Gastrocnemius medialis (tissue), 4 donors: ENCODE data around the gene TMSB4X. TPM values are rescaled to one million over a fixed set of nuclear protein-coding genes. Genes with fewer than 3 reads are reported as not detected.

Experiments used
- ATAC-seq, 2 donors: fragments of 150-250 bp; one replicate each; pipeline ENCODE4 v1.9.1; 2016
- DNase-seq, 2 donors: peaks; one replicate each; pipeline ENCODE4 v3.0.0-alpha.2; 2019
- H3K27ac ChIP-seq, 4 donors: fragments of 200-600 bp; sonication (generic); 1 replicate in 1 of 4; 2 replicates in 3 of 4; pipeline ENCODE4 v1.5.1; 2016 to 2018; ENCODE audit warnings: mild to moderate bottlenecking in 2 of 4, moderate library complexity in 1 of 4
- H3K27me3 ChIP-seq, 3 donors: fragments of 200-600 bp; sonication (generic) in 2 of 3; 1 replicate in 1 of 3; 2 replicates in 2 of 3; pipeline versions ENCODE4 v1.5.1 to v1.6.0; 2016 to 2019; ENCODE audit warnings: mild to moderate bottlenecking in 1 of 3, moderate library complexity in 1 of 3
- H3K36me3 ChIP-seq, 2 donors: fragments of 200-600 bp; sonication (generic) in 1 of 2; one replicate each; pipeline ENCODE4 v1.5.1; 2017 to 2018
- H3K4me1 ChIP-seq, 2 donors: fragments of 200-600 bp; sonication (generic) in 1 of 2; one replicate each; pipeline ENCODE4 v1.5.1; 2016 to 2017; ENCODE audit warnings: mild to moderate bottlenecking in 2 of 2
- H3K4me3 ChIP-seq, 4 donors: fragments of 200-600 bp; sonication (generic) in 3 of 4; 1 replicate in 1 of 4; 2 replicates in 3 of 4; pipeline ENCODE4 v1.5.1; 2016 to 2019; ENCODE audit warnings: mild to moderate bottlenecking in 2 of 4
- H3K9me3 ChIP-seq, 3 donors: fragments of 200-600 bp; sonication (generic) in 2 of 3; 1 replicate in 1 of 3; 2 replicates in 2 of 3; pipeline ENCODE4 v1.5.1; 2016 to 2019
- POLR2A ChIP-seq, 2 donors: fragments of 450-650 bp; IDR thresholded peaks; one replicate each; pipeline ENCODE4 v1.6.1; 2017; ENCODE audit warnings: antibody characterized with exemption in 2 of 2, mild to moderate bottlenecking in 2 of 2, moderate library complexity in 2 of 2
- in situ Hi-C, 4 donors: fragments of 200-750 bp; cut with MboI; loops; one replicate each; pipeline versions ENCODE4 v1.15.0 to v1.8.0; 2017; ENCODE audit warnings: low sequenced_read_pairs in 4 of 4
- intact Hi-C: fragments of 100-400 bp; cut with DNase I; formaldehyde crosslinking; loops from one replicate; pipeline ENCODE4 v1.15.1; 2023; ENCODE audit warnings: low total_unique reads
- total RNA-seq, 4 donors: library from RNA; depleted of rRNA; stranded (reverse); fragments of >200 nt; gene quantifications; one replicate each; pipeline versions ENCODE4 v1.1.0 to v1.2.3, GENCODE V29; 2016
- TF ChIP-seq, protein P1 (sequence below), 5 experiments: fragments of 450-650 bp in 3 of 5; fragments of 200-600 bp in 2 of 5; sonication (generic) in 2 of 5; IDR thresholded peaks in 4 of 5; conservative IDR thresholded peaks in 1 of 5; 1 replicate in 4 of 5; 2 replicates in 1 of 5; pipeline ENCODE4 v1.5.1; 2016 to 2019; ENCODE audit warnings: antibody characterized with exemption in 5 of 5, mild to moderate bottlenecking in 3 of 5, moderate library complexity in 3 of 5

Gene TMSB4X
- total RNA-seq, 4 donors from 2014 or later = 492 to 653 (median 526) TPM

DNA sequence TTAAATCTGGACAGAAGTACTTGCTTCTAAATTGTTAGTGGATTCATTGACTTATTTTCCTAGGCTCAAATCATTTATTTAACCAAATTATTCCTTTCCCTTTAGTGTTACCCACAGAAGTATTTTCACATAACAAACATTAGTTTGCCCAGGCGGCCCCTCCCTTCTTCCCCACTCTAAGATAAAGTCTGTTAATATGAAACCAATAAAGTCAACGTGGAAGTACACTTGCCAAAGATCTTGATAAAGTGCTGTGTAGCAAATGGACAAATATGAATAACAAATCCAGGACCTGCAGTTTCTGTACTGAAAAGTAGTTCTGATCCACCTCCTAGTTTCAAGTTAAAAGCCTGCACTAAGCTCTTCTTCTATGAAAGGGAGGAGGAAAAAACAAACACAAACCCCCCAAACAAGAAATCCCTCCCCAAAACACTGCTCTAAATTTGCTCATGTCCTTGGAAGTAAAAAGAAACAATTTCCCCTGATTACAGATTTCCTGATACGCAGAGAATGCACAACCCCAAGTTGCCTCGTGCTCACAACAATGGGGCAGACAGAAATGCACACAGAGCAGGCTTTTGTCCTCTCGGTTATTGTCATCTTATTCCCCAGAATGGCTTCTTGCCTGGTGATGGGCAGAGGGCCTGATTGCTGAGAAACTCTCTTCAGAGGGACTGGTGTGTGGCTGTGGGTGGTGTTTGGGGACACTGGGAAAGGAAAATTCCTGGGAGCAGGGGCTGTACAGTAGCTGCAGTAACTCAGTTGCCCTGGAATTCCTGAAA is 23.2 kb downstream of the TMSB4X start:
- no peaks in the 10 kb centered on the region for H3K36me3 ChIP-seq
- H3K4me3 ChIP-seq = no peak overlapping the region
- DNase-seq = no peak
- no peak for TF ChIP-seq POLR2A (IDR thresholded peaks at IDR 0.05)
- TF ChIP-seq, protein P1, sequence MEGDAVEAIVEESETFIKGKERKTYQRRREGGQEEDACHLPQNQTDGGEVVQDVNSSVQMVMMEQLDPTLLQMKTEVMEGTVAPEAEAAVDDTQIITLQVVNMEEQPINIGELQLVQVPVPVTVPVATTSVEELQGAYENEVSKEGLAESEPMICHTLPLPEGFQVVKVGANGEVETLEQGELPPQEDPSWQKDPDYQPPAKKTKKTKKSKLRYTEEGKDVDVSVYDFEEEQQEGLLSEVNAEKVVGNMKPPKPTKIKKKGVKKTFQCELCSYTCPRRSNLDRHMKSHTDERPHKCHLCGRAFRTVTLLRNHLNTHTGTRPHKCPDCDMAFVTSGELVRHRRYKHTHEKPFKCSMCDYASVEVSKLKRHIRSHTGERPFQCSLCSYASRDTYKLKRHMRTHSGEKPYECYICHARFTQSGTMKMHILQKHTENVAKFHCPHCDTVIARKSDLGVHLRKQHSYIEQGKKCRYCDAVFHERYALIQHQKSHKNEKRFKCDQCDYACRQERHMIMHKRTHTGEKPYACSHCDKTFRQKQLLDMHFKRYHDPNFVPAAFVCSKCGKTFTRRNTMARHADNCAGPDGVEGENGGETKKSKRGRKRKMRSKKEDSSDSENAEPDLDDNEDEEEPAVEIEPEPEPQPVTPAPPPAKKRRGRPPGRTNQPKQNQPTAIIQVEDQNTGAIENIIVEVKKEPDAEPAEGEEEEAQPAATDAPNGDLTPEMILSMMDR (IDR thresholded peaks at IDR 0.05 in 4 of 5, conservative IDR thresholded peaks at IDR 0.05 in 1 of 5) = no peak
- H3K27ac ChIP-seq = peak overlapping the region in 1 of 4 donors; percentile 22
- intact Hi-C loops = no loop called here
- ATAC-seq = no peak
- H3K4me1 ChIP-seq = no peaks in the 10 kb centered on the region
- in situ Hi-C loops = no loop called here
- no peaks in the 10 kb centered on the region for H3K9me3 ChIP-seq
- no peaks in the 10 kb centered on the region for H3K27me3 ChIP-seq

DNA sequence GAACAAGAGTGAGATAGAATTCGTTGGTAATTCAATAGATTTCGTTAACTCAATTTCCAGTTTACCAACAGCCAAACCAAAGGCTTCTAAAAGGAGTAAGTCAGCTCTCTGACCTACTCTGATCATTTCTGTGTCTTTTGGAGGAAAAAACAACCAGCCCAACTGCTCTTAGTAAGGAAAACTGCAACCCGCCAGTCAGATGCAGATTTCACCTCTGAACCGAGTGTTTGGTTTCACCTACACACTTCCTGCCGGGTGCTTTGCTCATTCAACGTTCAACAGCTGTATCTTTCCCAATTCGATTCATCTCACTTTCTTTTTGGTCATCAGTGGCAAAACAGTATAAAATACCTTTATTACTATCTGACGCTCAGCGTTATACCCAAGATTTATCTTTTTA is 24.5 kb downstream of the TMSB4X start:
- no peaks in the 10 kb centered on the region for H3K27me3 ChIP-seq
- TF ChIP-seq POLR2A (IDR thresholded peaks at IDR 0.05) = no peak
- TF ChIP-seq, protein P1 (IDR thresholded peaks at IDR 0.05 in 4 of 5, conservative IDR thresholded peaks at IDR 0.05 in 1 of 5) = no peak
- peak overlapping the region in 1 of 4 donors; percentile 36 for H3K27ac ChIP-seq
- in situ Hi-C loops (no loop called here), intact Hi-C loops (no loop called here)
- H3K9me3 ChIP-seq = no peaks in the 10 kb centered on the region
- no peak overlapping the region for H3K4me3 ChIP-seq
- H3K4me1 ChIP-seq = no peaks in the 10 kb centered on the region
- no peaks in the 10 kb centered on the region for H3K36me3 ChIP-seq
- ATAC-seq = no peak
- no peak for DNase-seq

DNA sequence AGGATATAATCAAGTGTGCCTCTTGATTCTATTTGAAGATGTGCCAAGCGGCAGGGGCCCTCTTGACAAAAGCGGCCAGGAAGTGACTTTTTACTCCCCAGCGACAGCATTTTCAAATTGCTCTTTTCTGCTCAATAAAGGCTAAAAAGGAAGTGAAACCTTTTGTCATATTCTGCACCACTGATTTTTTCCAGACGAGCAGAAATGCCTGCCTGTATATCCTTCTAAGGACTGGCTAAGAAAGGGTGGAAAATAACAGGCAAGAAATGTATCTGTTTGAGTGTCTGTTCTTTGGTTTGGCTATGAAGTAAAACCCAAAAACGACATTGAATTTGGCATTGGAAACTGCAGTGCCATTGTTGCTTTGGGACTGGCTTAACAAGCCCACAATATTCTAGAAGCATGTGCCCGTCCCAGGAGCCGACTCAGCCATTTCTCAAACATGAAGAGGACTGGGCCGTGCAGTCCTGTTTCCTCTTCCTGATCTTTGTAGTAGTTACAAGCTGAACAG is 25.4 kb downstream of the TMSB4X start:
- Histone ChIP-seq H3K36me3 (no peaks in the 10 kb centered on the region), H3K27ac (peak overlapping the region in 3 of 4 donors; percentile 34 to 38 (median 36)), H3K4me3 (no peak overlapping the region), H3K27me3 (no peaks in the 10 kb centered on the region), H3K4me1 (no peaks in the 10 kb centered on the region), H3K9me3 (no peaks in the 10 kb centered on the region)
- no peak for ATAC-seq
- in situ Hi-C loops = no loop called here
- DNase-seq = no peak
- intact Hi-C loops = no loop called here
- TF ChIP-seq, protein P1 (IDR thresholded peaks at IDR 0.05 in 4 of 5, conservative IDR thresholded peaks at IDR 0.05 in 1 of 5) = no peak
- TF ChIP-seq POLR2A (IDR thresholded peaks at IDR 0.05) = no peak

DNA sequence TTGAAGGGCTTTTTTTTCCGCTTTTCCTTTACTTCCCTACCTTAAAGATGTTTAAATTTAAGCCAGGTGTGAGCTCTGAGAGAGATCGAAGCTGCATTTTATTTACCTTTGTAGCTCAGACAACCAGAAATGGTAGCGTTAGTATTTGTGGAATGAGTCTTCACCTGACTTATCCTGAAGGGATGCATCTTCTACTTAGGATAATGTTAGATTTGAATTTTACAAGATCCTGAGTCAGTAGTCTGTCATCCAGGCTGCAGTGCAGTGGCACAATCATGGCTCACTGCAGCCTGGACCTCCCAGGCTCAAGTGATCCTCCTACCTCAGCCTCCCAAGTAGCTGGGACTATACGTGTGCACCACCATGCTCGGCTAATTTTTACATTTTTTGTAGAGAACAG is 26.2 kb downstream of the TMSB4X start:
- H3K4me3 ChIP-seq = no peak overlapping the region
- in situ Hi-C loops = no loop called here
- H3K4me1 ChIP-seq = no peaks in the 10 kb centered on the region
- no peaks in the 10 kb centered on the region for H3K9me3 ChIP-seq
- no peaks in the 10 kb centered on the region for H3K27me3 ChIP-seq
- no peaks in the 10 kb centered on the region for H3K36me3 ChIP-seq
- no peak for ATAC-seq
- intact Hi-C loops = no loop called here
- no peak for TF ChIP-seq POLR2A (IDR thresholded peaks at IDR 0.05)
- TF ChIP-seq, protein P1 (IDR thresholded peaks at IDR 0.05 in 4 of 5, conservative IDR thresholded peaks at IDR 0.05 in 1 of 5) = no peak
- DNase-seq = no peak
- peak overlapping the region in 2 of 4 donors; percentile 3 to 36 for H3K27ac ChIP-seq
